ENCODE data around the gene SLC29A4. TPM values are rescaled to one million over a fixed set of nuclear protein-coding genes. Genes with fewer than 3 reads are reported as not detected.

Gene SLC29A4
- total and polyA plus RNA-seq, 2 of the 13 experiments (the other 11 are each of a cell fraction or from before 2014, with no cell fraction given), result 29.7 to 31.7 TPM

GRCh38 chr7:5310822-5311405 lies 28.2 kb downstream of the SLC29A4 start:
- no peak overlapping the region for H3K4me3 ChIP-seq (replicated peaks in 1 of 3; ENCODE audit: insufficient read depth in 1 of 3, low read depth in 2 of 3, low read length in 3 of 3)
- H3K9ac ChIP-seq (ENCODE audit: insufficient read depth, low read depth, low read length), result no peak overlapping the region
- POLR2A ChIA-PET, result no interaction called here
- CTCF ChIA-PET (ENCODE audit: low intra/inter-chr PET ratio, low total read pairs), result no interaction called here
- no peaks in the 10 kb centered on the region for H4K20me1 ChIP-seq (ENCODE audit: insufficient read depth, low read length)
- H3K79me2 ChIP-seq (ENCODE audit: insufficient read depth, low read length), result no peaks in the 10 kb centered on the region
- TF ChIP-seq ZNF124 (CRISPR knock-in tag; IDR thresholded peaks at IDR 0.05), result no peak
- TF ChIP-seq, protein P1, sequence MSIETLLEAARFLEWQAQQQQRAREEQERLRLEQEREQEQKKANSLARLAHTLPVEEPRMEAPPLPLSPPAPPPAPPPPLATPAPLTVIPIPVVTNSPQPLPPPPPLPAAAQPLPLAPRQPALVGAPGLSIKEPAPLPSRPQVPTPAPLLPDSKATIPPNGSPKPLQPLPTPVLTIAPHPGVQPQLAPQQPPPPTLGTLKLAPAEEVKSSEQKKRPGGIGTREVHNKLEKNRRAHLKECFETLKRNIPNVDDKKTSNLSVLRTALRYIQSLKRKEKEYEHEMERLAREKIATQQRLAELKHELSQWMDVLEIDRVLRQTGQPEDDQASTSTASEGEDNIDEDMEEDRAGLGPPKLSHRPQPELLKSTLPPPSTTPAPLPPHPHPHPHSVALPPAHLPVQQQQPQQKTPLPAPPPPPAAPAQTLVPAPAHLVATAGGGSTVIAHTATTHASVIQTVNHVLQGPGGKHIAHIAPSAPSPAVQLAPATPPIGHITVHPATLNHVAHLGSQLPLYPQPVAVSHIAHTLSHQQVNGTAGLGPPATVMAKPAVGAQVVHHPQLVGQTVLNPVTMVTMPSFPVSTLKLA (IDR thresholded peaks at IDR 0.05), result peak; percentile 38; the same call in 1 of the 2 replicates
- TF ChIP-seq, protein P2, sequence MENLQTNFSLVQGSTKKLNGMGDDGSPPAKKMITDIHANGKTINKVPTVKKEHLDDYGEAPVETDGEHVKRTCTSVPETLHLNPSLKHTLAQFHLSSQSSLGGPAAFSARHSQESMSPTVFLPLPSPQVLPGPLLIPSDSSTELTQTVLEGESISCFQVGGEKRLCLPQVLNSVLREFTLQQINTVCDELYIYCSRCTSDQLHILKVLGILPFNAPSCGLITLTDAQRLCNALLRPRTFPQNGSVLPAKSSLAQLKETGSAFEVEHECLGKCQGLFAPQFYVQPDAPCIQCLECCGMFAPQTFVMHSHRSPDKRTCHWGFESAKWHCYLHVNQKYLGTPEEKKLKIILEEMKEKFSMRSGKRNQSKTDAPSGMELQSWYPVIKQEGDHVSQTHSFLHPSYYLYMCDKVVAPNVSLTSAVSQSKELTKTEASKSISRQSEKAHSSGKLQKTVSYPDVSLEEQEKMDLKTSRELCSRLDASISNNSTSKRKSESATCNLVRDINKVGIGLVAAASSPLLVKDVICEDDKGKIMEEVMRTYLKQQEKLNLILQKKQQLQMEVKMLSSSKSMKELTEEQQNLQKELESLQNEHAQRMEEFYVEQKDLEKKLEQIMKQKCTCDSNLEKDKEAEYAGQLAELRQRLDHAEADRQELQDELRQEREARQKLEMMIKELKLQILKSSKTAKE (CRISPR knock-in tag; IDR thresholded peaks at IDR 0.05; ENCODE audit: borderline replicate concordance), result 0 out of 2 replicates have a peak, but pooled peaks have one; percentile 21
- peaks cover 11 to 15% of the 10 kb centered on the region in 2 experiments for H3K36me3 ChIP-seq (replicated peaks in 1 of 2; ENCODE audit: control insufficient read depth in 1 of 2, insufficient read depth in 2 of 2, low read length in 2 of 2)
- no peaks in the 10 kb centered on the region for H3K9me3 ChIP-seq (ENCODE audit: low read length)
- no TSS peak for BruUV-seq (replicated peaks)
- intact Hi-C loops (cut with micrococcal nuclease; ENCODE audit: unreplicated experiment), result no loop called here
- over 99% methylated on average over 16 of the region's 16 CpGs for WGBS (ENCODE audit: low lambda C conversion rate)
- no peaks in the 10 kb centered on the region for H3K4me1 ChIP-seq (ENCODE audit: insufficient read depth, low read length)
- no peak for ATAC-seq
- no peaks in the 10 kb centered on the region for H3K27me3 ChIP-seq (ENCODE audit: control insufficient read depth in 1 of 2, insufficient read depth in 2 of 2, low read length in 2 of 2)
- H3K4me2 ChIP-seq (ENCODE audit: low read depth, low read length), result no peak overlapping the region
- H3K27ac ChIP-seq (ENCODE audit: extremely low read length, insufficient read depth, low read length), result no peak overlapping the region
- in situ Hi-C loops (cut with HindIII; ENCODE audit: extremely low pct_ligation_motif_present, low pct_unique_long_range_greater_than_20kb), result no loop called here
- no peak for DNase-seq (ENCODE audit: low spot score)
- H2AFZ ChIP-seq (ENCODE audit: low read length), result no peak overlapping the region
- no peak for FAIRE-seq
